HG03469 (cell line): ENCODE results near the gene NPS.

Experiments used
- ATAC-seq: cut with Tn5 transposase; IDR thresholded peaks from one replicate; pipeline ENCODE4 v1.9.1; 2021; ENCODE audit warnings: mild to moderate bottlenecking, moderate library complexity, moderate number of reproducible peaks; ENCODE audit not compliant: unreplicated experiment

NPS gene

DNA sequence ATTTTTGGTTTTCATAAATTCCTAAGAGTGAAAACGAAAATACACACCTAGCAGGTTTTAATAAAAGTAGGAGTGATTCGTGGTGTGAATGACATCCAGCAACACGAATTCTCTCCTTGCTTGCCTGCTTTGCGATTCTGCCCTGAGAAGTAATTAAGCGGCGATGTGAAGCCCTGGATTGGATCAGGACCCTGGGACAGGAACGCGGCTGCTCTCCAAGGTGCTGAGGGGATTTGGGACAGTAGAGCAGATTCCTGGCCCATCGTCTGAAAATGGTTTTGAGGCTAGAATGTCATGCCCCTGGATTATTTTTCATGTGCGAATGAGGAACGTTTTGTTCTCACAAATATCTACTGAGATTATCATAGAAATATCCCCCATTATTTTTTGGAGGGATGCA lies 7.8 kb downstream of the NPS start:
- no peak for ATAC-seq

DNA sequence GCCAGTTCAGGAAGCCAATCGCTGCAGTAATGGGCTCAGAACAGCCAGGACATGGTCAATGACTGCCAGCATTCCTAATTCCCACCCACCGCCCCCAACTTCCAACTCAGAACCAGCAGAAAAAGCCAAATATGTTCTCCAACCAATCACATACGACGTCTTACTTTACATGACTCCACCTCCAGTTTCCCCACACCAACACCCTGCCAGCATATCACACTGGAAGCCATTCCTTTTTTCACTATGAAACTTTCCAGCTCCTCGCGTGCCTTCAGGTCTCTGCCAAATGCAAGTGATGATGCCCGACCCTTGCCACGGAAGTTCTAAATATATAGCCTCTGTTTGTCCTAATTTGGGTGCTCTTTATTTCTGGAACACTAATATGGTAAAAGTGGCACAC lies 12.5 kb downstream of the NPS start:
- ATAC-seq, result no peak

DNA sequence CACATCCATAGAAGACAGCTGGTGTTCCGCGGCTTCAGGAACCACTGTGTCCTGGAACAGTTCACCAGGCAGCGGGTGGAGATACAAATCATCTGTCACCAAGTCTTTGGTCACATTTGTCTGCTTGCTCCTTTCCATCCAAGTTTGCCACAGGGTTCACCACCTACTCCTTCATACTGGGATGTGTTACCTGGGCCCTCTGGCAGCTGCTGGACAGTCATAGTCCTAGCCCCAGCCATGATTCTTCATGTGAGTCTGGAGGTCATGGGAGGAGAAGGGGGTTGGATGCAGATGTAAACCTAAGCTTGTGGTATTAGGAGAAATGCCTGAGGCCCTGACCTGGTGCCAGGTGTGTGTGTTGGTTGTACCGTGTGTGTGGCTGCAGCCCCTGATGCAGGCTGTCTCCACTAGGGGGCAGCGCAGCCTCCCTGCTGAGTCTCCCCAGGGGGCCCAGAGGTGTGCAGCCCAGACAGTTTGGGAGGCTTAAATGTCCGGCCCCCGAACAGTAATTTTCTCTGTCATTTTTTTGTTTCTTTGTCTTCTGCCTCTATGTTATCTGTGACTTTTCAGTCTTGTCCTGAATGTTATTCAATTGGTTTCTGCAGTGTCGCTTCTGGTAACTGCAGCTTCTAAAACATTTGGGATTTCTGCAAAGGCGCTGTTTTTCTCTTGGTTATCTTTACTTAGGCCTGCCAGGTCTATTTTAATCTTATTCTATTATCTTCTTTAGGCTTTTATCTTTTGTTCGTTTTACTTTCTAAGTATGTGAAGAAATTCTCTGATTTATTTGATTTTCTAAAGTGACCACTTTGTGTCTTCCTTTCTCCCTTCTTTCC lies 14.8 kb downstream of the NPS start:
- no peak for ATAC-seq

DNA sequence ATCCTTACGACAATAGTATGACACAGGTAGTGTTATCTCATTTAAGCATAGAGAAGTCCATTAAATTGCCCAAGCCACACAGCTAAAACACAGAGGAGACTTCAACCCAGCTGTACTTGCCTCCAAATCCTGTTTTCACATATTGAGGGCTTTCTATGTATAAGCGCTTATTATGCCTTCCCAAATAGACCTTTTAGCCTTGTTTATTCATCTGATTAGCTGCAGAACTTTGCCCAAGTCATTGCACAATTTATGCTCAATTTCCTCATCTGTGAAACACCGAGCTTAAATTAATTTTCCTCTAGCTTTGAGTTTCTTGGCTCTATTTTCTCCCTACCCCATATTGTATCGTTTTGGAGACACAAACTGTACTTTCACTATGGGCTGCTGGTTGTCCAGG lies 15.5 kb downstream of the NPS start:
- ATAC-seq, result no peak

DNA sequence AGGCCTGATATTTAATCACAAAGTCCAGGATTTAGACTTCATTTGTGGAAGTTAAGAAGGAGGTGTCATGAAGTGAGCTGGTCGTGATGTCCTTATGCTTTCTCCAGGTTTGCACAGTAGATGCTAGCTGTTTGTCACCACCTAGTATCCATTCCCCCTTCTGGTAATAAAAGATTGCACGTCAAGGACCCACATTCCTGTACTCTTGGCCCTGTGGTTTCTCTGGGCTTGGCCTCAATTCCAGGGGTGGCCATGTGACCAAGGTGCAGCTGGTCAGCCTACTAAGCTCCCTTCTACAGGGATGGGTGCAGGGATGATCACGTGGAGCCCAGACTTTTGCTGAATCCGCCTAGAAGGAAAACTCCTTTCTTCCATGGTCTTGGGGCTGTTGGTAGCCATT lies 16.5 kb downstream of the NPS start:
- no peak for ATAC-seq

DNA sequence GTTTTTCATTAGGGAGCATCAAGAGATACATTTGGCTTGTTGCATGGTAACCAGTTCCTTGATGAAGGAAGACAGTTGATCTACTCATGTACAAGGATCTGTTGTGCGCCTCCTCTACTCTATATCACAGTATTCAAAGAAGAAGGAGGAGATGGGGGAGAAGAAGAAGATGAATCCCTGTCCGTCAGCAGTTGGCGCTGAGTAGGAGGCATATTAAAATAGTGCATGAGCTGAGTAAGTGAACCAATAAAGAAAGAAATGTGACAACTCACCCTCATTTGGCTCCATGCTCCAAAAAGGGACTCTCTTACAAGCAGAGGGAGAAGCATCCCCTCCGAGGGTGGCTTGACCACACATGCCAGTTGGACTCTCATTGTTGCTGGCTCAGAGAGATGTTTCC lies 20.1 kb downstream of the NPS start:
- no peak for ATAC-seq

DNA sequence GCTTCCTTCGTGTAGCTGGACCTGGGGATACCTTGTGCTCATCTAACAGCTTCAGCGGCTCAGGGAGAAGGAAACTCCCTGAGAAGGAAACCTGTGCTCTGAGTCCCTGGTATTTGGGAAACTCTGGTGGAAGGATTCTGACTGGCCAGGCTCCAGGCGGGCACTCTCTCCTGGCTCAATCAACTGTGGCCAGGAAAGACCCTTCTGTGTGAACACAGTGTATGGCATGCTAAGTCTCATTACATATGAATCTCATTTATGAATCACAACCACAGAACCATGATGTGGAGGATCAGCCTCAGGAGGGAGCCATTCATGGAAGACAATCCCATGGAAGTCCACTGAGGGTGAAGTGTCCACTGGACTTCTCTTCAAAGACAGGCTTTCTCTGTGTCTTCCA lies 20.9 kb downstream of the NPS start:
- no peak for ATAC-seq

DNA sequence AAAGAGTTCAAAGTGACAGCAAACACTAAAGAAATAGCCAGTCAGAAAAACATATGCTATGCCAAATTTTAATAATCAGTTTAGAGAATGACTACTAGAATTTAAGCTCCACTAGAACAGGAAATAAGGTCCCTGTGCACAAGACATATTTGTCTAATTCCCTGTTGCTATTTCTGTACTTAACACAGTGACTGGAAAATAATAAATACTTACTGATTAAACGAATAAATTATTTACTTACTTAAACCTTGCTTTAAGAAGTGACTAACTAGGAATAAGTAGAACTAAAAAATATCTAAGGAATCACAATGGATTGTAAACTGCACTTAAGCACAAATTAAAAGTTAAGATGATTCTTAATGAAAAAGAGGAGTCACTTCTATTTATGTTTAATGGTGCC lies 22.3 kb downstream of the NPS start:
- ATAC-seq, result no peak

DNA sequence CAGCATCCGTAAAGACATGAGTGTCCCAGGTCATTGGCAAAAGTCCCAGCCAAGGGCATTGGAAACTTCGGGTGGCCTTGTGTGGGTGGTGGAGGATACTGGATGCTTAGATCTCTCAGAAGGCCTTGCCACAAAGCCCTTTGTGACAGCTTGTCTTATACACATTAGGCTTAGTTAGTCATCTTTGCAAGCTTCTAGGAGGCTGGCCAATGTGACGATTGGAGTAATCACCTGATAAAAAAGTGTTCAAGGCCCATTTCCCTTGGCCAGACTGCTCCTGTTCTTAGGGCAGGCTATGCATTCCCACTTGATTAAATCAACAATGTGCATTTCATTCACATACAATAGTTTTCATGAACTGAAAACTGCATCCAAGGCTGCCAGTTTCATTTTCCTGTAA lies 26.9 kb downstream of the NPS start:
- no peak for ATAC-seq

DNA sequence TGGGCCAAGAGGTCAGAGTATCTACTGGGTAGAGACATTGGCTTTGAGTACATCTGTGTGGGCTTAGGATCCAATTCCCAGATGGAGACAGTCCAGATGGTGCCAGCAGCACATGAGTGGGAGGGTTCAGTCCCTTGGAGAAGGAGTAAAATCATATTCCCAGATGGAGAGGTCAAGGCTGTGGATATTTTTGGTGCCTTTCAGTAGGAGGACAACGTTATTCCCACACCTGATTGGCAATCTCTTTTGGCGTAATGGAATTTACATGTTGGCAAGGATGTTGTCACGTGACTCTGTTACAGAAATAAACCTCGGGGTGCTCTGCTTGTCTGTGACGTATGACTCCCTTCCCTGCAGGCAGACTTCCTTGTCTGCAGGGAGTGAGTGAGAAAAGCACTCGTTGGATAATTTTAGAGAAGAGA lies 27.6 kb downstream of the NPS start:
- no peak for ATAC-seq

DNA sequence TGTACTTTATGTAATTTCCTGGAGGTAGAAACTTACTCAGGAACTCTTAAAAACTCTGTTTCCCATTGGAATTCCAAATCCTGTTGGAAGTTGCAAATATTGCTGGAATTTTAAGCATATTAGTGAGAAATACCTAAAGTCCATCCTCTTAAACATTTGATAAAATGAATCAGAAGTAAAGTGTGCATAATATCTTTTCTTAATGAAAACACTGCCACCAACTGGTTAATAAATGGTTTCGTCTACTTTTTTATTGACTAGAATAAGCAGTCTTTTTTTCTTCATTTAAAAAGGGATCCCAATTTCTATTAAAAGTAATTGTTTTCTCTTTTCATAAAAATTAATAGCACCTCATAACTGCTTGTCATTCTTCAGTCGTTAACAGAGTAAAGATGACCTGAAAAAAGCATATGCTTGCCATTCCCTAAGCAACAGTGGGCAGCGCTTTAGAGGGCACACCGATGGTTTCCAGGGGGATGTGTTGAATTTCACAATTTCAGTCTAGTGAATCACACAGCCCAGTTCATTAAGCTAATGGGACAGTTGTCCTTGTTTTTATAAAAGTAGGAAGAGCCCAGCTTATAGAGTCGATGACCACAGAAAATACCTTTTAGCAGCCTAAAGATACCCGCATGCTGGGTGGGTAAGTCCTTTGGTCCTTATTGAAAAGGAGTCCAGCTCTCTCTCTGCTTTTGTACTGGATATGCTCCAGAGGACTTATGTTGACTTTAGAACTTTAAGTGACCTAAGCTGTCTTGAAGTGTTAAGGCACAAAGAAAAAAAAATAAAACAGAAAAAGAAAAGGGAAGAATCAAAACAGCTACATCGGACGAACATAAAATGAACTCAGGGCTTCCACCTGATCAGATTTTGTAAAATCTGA lies 28.5 kb downstream of the NPS start:
- no peak for ATAC-seq

DNA sequence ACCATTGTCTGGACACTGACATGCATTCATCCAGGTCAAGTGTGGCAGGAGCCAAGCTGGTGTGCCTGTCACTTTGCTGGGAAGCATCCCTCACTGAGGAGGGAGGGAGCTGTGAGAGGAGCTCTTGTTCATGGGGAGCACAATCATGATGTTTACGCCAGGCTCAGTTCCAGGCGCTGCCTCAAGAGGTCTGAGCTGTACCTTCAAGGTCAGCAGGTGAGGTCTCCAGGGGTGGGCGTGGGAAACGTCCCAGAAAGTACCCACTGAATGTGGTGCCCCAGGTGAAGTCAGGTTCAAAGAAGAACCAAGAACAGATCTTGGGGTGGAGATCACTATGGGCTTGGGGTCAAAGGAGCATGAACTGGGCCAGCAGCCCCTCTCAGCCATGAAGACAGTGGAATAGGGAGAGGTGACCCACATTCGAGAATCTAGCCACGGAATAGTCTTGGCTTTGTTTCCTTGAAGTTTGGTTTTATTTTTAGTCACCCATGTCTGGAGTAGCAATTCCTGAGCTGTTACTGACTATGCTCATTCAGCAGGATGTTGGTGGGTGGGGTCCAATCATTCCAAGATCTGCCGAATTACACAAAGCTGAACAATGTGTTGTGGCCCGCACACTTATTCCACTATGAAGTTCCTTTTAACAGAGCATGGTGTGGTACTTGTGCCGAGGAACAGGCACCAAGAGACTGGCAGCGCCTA lies 29.3 kb downstream of the NPS start:
- no peak for ATAC-seq

DNA sequence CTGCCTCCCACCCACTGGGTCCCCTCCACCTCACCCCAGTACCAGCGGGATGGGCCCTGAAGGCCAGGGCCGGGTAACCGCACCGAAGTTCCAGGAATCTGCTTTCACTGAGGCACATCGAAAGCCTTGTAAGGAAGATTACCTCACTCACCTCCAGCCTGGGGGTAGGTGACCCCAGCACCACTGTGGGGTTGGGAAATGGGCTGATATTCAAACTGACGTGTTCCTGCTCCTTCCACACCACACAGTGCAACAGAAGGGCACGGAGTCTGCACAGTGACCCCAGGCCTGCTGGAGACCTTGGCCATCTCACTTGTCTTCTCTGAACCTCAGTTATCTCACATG lies 29.8 kb downstream of the NPS start:
- no peak for ATAC-seq

DNA sequence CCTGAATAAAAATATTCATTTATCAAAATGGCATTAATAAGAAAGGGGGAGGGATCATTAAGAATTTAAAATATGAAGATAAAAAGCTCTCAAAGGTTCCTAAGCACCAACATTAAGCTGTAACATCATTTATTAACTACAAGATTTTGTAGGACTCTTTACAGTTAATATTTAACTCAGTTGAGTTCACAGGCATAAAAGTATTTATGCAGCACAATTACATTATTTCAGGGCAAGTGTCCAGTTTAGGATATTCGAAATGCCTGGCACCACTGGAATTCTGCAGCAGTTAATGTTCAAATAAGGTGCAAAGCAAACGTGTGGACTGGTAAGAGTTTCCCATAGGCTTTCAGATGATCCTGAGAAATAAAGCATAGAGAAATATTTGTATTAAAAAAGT lies 30.5 kb downstream of the NPS start:
- no peak for ATAC-seq

DNA sequence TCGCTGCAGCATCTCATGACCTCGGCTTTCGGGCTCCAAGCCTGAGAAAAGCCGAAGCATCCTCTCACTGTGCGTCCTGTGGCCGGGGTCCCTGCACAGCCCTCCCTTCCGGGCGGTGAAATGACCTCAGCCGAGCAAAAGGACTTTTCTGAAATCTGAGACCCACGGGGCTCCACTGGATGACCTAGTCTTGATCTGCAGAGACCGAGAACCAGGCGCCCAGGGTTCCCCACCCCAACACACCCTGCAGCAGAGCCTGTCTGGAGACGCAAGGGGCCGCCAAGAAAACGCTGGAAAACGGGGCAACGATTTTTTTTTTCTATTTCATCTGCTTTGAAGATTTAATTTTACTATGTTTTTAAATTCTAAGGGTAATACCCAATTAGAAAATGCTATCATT lies 31.7 kb downstream of the NPS start:
- no peak for ATAC-seq

DNA sequence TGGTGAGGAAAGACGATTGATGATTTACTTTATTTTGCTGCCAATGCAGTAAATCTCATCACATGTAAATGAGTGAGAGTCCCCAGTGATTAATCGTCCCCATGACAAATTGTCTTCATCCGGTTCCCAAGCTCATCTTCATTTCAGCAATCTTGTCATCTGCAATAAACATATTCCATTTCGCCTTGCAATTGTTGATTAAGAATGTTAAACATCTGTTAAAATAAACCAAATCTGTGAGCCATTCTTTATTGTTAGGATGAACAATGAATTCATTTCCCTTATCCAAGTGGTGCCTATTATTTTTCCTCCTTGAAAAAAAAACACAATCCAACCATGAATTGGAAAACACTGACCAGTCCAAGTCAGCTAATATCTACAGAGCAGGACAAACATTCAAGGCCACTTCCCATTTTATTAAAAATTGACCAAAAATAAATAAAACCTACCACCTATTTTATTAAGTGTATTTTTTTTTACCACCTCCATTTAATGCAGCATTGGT lies 36.5 kb downstream of the NPS start:
- ATAC-seq, result no peak

DNA sequence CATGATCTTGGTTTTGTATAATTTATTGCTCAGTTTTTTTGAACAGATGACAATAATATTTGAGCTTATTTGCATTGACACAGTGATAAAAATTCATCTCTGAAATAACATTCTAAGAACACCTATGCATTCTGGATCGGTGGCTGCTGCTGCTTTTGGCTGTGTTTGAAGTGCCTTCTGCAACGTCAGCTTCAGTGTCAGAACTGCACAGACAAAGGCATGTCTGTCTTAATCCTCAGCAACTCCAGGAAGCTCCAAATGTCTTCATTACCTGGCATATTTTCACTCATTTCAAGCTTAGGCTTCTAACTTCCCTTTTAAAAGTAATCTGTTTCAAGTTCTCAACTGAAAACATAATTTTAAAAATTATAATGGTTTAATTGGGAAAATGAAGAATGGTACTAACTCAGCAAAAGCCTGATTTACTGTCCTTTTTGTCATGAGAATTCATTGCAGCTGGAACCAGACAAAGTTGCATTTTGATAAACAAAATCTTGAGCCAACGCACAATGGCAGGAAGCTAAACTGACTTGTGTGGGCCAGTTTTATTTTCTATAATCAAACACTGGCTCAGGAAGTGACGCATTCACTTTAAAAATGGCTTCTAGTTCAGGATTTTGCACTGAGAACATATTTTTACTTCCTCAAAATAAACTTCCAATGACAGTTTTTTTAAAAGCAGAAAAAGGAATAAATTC lies 38.7 kb downstream of the NPS start:
- ATAC-seq, result no peak

DNA sequence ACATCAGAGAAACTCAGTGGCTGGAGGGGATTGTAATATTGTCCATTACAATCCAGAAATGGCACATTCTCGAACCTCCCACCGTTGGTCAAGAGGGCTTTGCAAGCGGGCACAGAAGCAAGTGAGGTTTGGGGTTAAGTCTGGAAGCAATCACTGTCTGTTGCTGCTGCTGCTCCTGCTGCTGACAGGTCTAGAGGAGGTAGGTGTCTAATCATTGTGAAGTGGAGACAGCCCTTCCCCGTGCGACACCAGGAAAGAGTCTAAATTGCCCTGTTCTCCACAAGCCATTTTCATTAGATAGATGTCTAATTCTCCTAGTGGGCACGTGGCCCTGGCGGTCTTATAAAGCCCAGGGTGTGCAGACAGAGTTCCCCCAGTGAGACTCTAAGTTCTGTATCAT lies 43.5 kb downstream of the NPS start:
- ATAC-seq, result no peak

DNA sequence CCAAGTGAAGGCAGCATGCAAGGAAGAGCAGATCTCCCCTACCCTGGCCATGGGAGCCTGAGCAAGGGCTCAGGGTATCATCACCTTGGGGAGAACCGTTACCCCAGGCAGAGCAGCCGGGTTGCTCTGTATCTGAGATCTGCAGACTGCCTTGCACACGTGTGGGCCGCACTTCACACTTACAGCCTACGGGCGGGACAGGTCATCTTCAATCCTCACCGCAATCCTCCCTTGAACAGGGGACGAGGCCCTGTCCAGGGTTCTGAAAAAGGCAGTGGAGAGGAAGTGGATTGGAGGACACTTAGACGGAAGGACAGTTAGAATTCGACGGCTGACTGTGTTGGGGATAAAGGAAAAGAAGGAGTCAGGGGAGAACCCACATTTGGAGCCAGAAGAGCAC lies 51.4 kb downstream of the NPS start:
- ATAC-seq, result no peak
